Tibial nerve (tissue), 4 donors: ENCODE data around the gene SLC9A9. TPM values are rescaled to one million over a fixed set of nuclear protein-coding genes. Genes with fewer than 3 reads are reported as not detected.

ENCODE experiments used
- DNase-seq, 2 donors: peaks; one replicate each; pipeline ENCODE4 v3.0.0-alpha.2; 2019; ENCODE audit warnings: low spot score in 2 of 2
- H3K27ac ChIP-seq, 4 donors: fragments of 200-600 bp; sonication (generic) in 3 of 4; one replicate each; pipeline ENCODE4 v1.5.1; 2017 to 2019; ENCODE audit warnings: mild to moderate bottlenecking in 1 of 4
- H3K27me3 ChIP-seq, 2 donors: fragments of 200-600 bp; sonication (generic) in 1 of 2; one replicate each; pipeline versions ENCODE4 v1.5.1 to v1.6.0; 2017 to 2019
- H3K36me3 ChIP-seq, 3 donors: fragments of 200-600 bp; sonication (generic); one replicate each; pipeline ENCODE4 v1.5.1; 2018 to 2019
- H3K4me1 ChIP-seq, 4 donors: fragments of 200-600 bp; sonication (generic) in 3 of 4; one replicate each; pipeline ENCODE4 v1.5.1; 2017 to 2019
- H3K4me3 ChIP-seq, 4 donors: fragments of 200-600 bp; sonication (generic) in 3 of 4; one replicate each; pipeline ENCODE4 v1.5.1; 2017 to 2019; ENCODE audit warnings: mild to moderate bottlenecking in 1 of 4, moderate library complexity in 1 of 4
- H3K9me3 ChIP-seq, 4 donors: fragments of 200-600 bp; sonication (generic) in 3 of 4; one replicate each; pipeline ENCODE4 v1.5.1; 2017 to 2019
- CTCF ChIP-seq, 5 experiments: fragments of 200-600 bp in 3 of 5; fragments of 450-650 bp in 2 of 5; sonication (generic) in 3 of 5; IDR thresholded peaks; one replicate each; pipeline ENCODE4 v1.5.1; 2016 to 2019; ENCODE audit warnings: antibody characterized with exemption in 5 of 5, mild to moderate bottlenecking in 3 of 5, moderate library complexity in 2 of 5
- EP300 ChIP-seq, 2 donors: sonication (generic); formaldehyde crosslinking; IDR thresholded peaks; one replicate each; pipeline ENCODE4 v1.6.1; 2017; ENCODE audit warnings: antibody characterized with exemption in 2 of 2, mild to moderate bottlenecking in 1 of 2
- POLR2A ChIP-seq, 2 donors: fragments of 450-650 bp; IDR thresholded peaks; one replicate each; pipeline ENCODE4 v1.6.1; 2017; ENCODE audit warnings: antibody characterized with exemption in 2 of 2, mild to moderate bottlenecking in 2 of 2, moderate library complexity in 2 of 2
- WGBS, 2 donors: methylation state at CpG; one replicate each; pipeline ENCODE4 v1.1.5; 2018; 5-methylcytosine and 5-hydroxymethylcytosine counted together
- total RNA-seq, 4 donors: library from RNA; depleted of rRNA; stranded (reverse); fragments of >200 nt; gene quantifications; one replicate each; pipeline ENCODE4 v1.1.0, GENCODE V29; 2016

SLC9A9 gene
- total RNA-seq, 4 donors from 2014 or later = 7.6 to 11.1 (median 9.2) TPM

GRCh38 chr3:143603774-143604173 lies 244.5 kb downstream of the SLC9A9 start:
- TF ChIP-seq CTCF (IDR thresholded peaks at IDR 0.05) (no peak), EP300 (IDR thresholded peaks at IDR 0.05) (no peak), POLR2A (IDR thresholded peaks at IDR 0.05) (no peak)
- Histone ChIP-seq H3K27me3 (no peaks in the 10 kb centered on the region), H3K9me3 (no peaks in the 10 kb centered on the region), H3K36me3 (no peaks in the 10 kb centered on the region), H3K27ac (no peak overlapping the region), H3K4me3 (no peak overlapping the region), H3K4me1 (peaks cover 0 to 6% (median 0%) of the 10 kb centered on the region in 4 donors)
- DNase-seq = no peak
- WGBS, 2 donors = 81 to 91% methylated on average over 5 of the region's 5 CpGs

DNA sequence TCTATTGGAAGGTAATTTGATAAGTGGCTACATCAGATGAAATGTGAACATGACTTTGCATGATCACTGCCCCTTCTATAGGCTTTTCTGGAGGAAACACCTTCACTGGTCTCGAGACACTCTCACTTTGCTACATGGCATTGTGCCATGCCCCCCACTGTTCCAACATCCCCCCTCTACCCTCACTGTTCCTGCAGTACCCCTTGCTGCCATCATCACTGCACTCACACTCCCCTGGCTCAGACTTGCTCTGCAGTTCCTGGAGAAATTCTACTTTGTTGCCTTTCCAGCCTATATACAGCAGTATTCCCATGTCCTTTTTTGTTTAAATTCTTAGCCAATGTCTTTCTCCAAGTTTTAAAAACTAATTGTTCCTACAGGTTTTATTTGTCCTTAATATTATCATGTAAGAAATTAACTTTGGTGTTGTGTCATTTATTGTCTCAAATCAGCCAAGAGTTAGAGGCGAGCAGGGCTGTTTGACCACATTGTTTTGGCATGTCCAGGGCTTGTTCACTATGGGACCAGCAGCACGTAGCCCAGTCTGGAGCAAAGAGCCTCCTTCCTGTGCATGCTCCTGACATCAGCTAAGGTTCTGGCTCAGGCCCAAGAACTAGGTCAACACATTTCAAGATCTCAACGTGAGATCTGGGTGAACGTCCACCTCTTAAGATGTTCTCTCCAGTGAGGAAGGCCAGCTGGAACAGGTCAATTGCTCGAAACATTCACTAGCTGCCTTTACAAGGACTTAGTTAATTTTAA lies 246.4 kb downstream of the SLC9A9 start:
- 70 to 71% methylated on average over 6 of the region's 6 CpGs for WGBS, 2 donors
- TF ChIP-seq CTCF (IDR thresholded peaks at IDR 0.05) = no peak
- TF ChIP-seq EP300 (IDR thresholded peaks at IDR 0.05) = no peak
- no peak for TF ChIP-seq POLR2A (IDR thresholded peaks at IDR 0.05)

GRCh38 chr3:143600756-143601718 lies 247.2 kb downstream of the SLC9A9 start:
- no peaks in the 10 kb centered on the region for H3K36me3 ChIP-seq
- TF ChIP-seq EP300 (IDR thresholded peaks at IDR 0.05) (peak in 1 of 2 donors; percentile 53), POLR2A (IDR thresholded peaks at IDR 0.05) (no peak)
- WGBS, 2 donors = 81 to 83% methylated on average over 4 of the region's 4 CpGs
- H3K9me3 ChIP-seq = no peaks in the 10 kb centered on the region
- H3K4me1 ChIP-seq = peaks cover 0 to 6% (median 0%) of the 10 kb centered on the region in 4 donors
- no peak overlapping the region for H3K4me3 ChIP-seq
- DNase-seq = no peak
- H3K27ac ChIP-seq = peak overlapping the region in 1 of 4 donors; percentile 39
- no peaks in the 10 kb centered on the region for H3K27me3 ChIP-seq

More for the DNA sequence above, 246.4 kb downstream of the SLC9A9 start:
- Histone ChIP-seq H3K27ac (no peak overlapping the region), H3K36me3 (no peaks in the 10 kb centered on the region), H3K4me1 (peaks cover 0 to 6% (median 0%) of the 10 kb centered on the region in 4 donors), H3K27me3 (no peaks in the 10 kb centered on the region), H3K9me3 (no peaks in the 10 kb centered on the region), H3K4me3 (no peak overlapping the region)
- peak in 1 of 2 donors; percentile 31 for DNase-seq

GRCh38 chr3:143597774-143598652 lies 250.3 kb downstream of the SLC9A9 start:
- Histone ChIP-seq H3K27me3 (no peaks in the 10 kb centered on the region), H3K4me3 (no peak overlapping the region), H3K9me3 (no peaks in the 10 kb centered on the region), H3K36me3 (no peaks in the 10 kb centered on the region), H3K4me1 (no peaks in the 10 kb centered on the region), H3K27ac (no peak overlapping the region)
- DNase-seq = no peak
- 82 to 83% methylated on average over 17 of the region's 17 CpGs for WGBS, 2 donors
- TF ChIP-seq EP300 (IDR thresholded peaks at IDR 0.05) (no peak), POLR2A (IDR thresholded peaks at IDR 0.05) (no peak), CTCF (IDR thresholded peaks at IDR 0.05) (no peak)
